GM23338 (cell line): ENCODE data around the gene PKHD1. TPM values are rescaled to one million over a fixed set of nuclear protein-coding genes. Genes with fewer than 3 reads are reported as not detected.
A peak's percentile ranks its signal among the peaks of the same experiment; 100 is the strongest.

ENCODE experiments used
- ATAC-seq: fragments of 200-7000 bp; cut with Tn5 transposase; 3 replicates; pipeline ENCODE4 v1.9.1; 2020
- DNase-seq: peaks from one replicate; pipeline ENCODE4 v3.0.0-alpha.2; 2015; ENCODE audit warnings: low spot score
- H2AFZ ChIP-seq: fragments of 200-600 bp; sonication (generic); 2 replicates; pipeline ENCODE4 v1.8.0; 2016; ENCODE audit warnings: antibody characterized with exemption, mild to moderate bottlenecking, moderate library complexity
- H3F3A ChIP-seq: fragments of 200-600 bp; sonication (generic); replicated peaks from 2 replicates; pipeline ENCODE4 v1.8.0; 2017; ENCODE audit warnings: antibody characterized with exemption, mixed run types, low read depth
- H3K27ac ChIP-seq: fragments of 200-600 bp; sonication (generic); 2 replicates; pipeline ENCODE4 v1.6.1; 2016; ENCODE audit warnings: low read depth
- H3K27me3 ChIP-seq: fragments of 200-600 bp; sonication (generic); 2 replicates; pipeline ENCODE4 v1.8.0; 2016; ENCODE audit warnings: mild to moderate bottlenecking, mixed run types, moderate library complexity; ENCODE audit not compliant: insufficient read depth
- H3K36me3 ChIP-seq: fragments of 200-600 bp; sonication (generic); 2 replicates; pipeline ENCODE4 v1.8.0; 2016; ENCODE audit warnings: mild to moderate bottlenecking; ENCODE audit not compliant: insufficient read depth
- H3K4me1 ChIP-seq: fragments of 200-600 bp; sonication (generic); 2 replicates; pipeline ENCODE4 v1.8.0; 2016; ENCODE audit warnings: mild to moderate bottlenecking, moderate library complexity; ENCODE audit not compliant: insufficient read depth
- H3K4me2 ChIP-seq: fragments of 200-600 bp; sonication (generic); 2 replicates; pipeline ENCODE4 v1.7.1; 2017; ENCODE audit warnings: mixed run types
- H3K4me3 ChIP-seq: fragments of 200-600 bp; sonication (generic); 2 replicates; pipeline ENCODE4 v1.6.1; 2016; ENCODE audit warnings: mixed run types
- H3K79me2 ChIP-seq: fragments of 200-600 bp; sonication (generic); replicated peaks from 2 replicates; pipeline ENCODE4 v1.8.0; 2017; ENCODE audit warnings: mild to moderate bottlenecking; ENCODE audit not compliant: insufficient read depth
- H3K9me2 ChIP-seq: fragments of 200-600 bp; sonication (generic); 2 replicates; pipeline ENCODE4 v1.8.0; 2017; ENCODE audit not compliant: insufficient read depth
- H4K20me1 ChIP-seq: fragments of 200-600 bp; sonication (generic); replicated peaks from 2 replicates; pipeline ENCODE4 v1.8.0; 2017; ENCODE audit warnings: mild to moderate bottlenecking; ENCODE audit not compliant: insufficient read depth
- H3K27ac Mint-ChIP-seq: 2 replicates; pipeline ENCODE4 v1.8.0; 2020; ENCODE audit warnings: inconsistent platforms, mild to moderate bottlenecking, moderate library complexity, mixed read lengths
- H3K27me3 Mint-ChIP-seq: 3 replicates; pipeline ENCODE4 v1.8.0; 2022; ENCODE audit warnings: low read depth, mild to moderate bottlenecking, moderate library complexity, mixed read lengths, inconsistent platforms; ENCODE audit not compliant: insufficient read depth, poor library complexity
- H3K36me3 Mint-ChIP-seq: 3 replicates; pipeline ENCODE4 v1.8.0; 2021; ENCODE audit warnings: low read depth, mild to moderate bottlenecking, inconsistent platforms, moderate library complexity, mixed read lengths
- H3K4me1 Mint-ChIP-seq: 3 replicates; pipeline ENCODE4 v1.8.0; 2020; ENCODE audit warnings: mild to moderate bottlenecking, inconsistent platforms, mixed read lengths
- H3K4me3 Mint-ChIP-seq: 3 replicates; pipeline ENCODE4 v1.8.0; 2021; ENCODE audit warnings: moderate library complexity, mild to moderate bottlenecking, inconsistent platforms, mixed read lengths
- H3K9me3 Mint-ChIP-seq: 3 replicates; pipeline ENCODE4 v1.8.0; 2020; ENCODE audit warnings: moderate library complexity, mild to moderate bottlenecking, inconsistent platforms, mixed read lengths
- CREB1 ChIP-seq: fragments of 250-450 bp; sonication (Bioruptor Pico); IDR thresholded peaks from 2 replicates; pipeline ENCODE4 v1.5.0; 2020; ENCODE audit warnings: low read depth, mild to moderate bottlenecking, moderate library complexity
- ETS1 ChIP-seq: IDR thresholded peaks from 2 replicates; pipeline ENCODE4 v1.6.1; 2016; ENCODE audit warnings: antibody characterized with exemption
- EZH2 ChIP-seq: fragments of 200-600 bp; sonication (generic); IDR thresholded peaks from one replicate; pipeline ENCODE4 v1.8.0; 2017; ENCODE audit warnings: antibody characterized with exemption, mild to moderate bottlenecking, low read depth; ENCODE audit not compliant: unreplicated experiment
- EZH2phosphoT487 ChIP-seq: fragments of 200-600 bp; sonication (generic); IDR thresholded peaks from one replicate; pipeline ENCODE4 v1.8.1; 2018; ENCODE audit warnings: antibody characterized with exemption; ENCODE audit not compliant: unreplicated experiment
- NANOG ChIP-seq: IDR thresholded peaks from 2 replicates; pipeline ENCODE4 v1.6.1; 2016; ENCODE audit warnings: antibody characterized with exemption, borderline replicate concordance
- REST ChIP-seq: IDR thresholded peaks from one replicate; pipeline ENCODE4 v1.6.1; 2018; ENCODE audit warnings: antibody characterized with exemption; ENCODE audit not compliant: unreplicated experiment
- ZNF114 ChIP-seq: fragments of 250-450 bp; sonication (Bioruptor Pico); IDR thresholded peaks from 2 replicates; pipeline ENCODE4 v1.5.0; 2020; ENCODE audit warnings: mild to moderate bottlenecking, moderate library complexity
- ZNF331 ChIP-seq: fragments of 250-450 bp; sonication (Bioruptor Pico); IDR thresholded peaks from 2 replicates; pipeline ENCODE4 v1.5.0; 2020; ENCODE audit warnings: low read depth, mild to moderate bottlenecking, moderate library complexity
- ZNF462 ChIP-seq: fragments of 250-450 bp; sonication (Bioruptor Pico); IDR thresholded peaks from 2 replicates; pipeline ENCODE4 v1.5.0; 2020; ENCODE audit warnings: mild to moderate bottlenecking, moderate library complexity
- polyA plus RNA-seq: library from polyadenylated mRNA; unstranded; fragments of >200 nt; fragmentation: Nextera tagmentation; extraction: Ambion mirVana; gene quantifications from 2 replicates; pipeline ENCODE4 v1.2.1, GENCODE V29; 2016
- total RNA-seq: library from RNA; depleted of rRNA; stranded (reverse); fragments of >200 nt; shearing (Covaris generic); gene quantifications from 2 replicates; pipeline ENCODE4 v1.2.3, GENCODE V29; 2014

Gene PKHD1
- total and polyA plus RNA-seq, 2 experiments from 2014 or later = 0.03 to 0.07 TPM

GRCh38 chr6:51842061-51842803 is 245.2 kb downstream of the PKHD1 start (continued):
- TF ChIP-seq ZNF462 (CRISPR knock-in tag) = no peak

GRCh38 chr6:51841626-51842025 is 245.8 kb downstream of the PKHD1 start:
- Mint-ChIP-seq H3K9me3 (no peaks in the 10 kb centered on the region), H3K27me3 (peaks cover 3% of the 10 kb centered on the region), H3K4me1 (peaks cover 36% of the 10 kb centered on the region), H3K27ac (0 out of 2 replicates have a peak overlapping the region, but pooled peaks have one; percentile 38), H3K4me3 (no peak overlapping the region), H3K36me3 (no peaks in the 10 kb centered on the region)
- no peak overlapping the region for H3K4me3 ChIP-seq
- H3K79me2 ChIP-seq = no peaks in the 10 kb centered on the region
- ATAC-seq = peak; percentile 75
- H4K20me1 ChIP-seq = no peaks in the 10 kb centered on the region
- H3K27ac ChIP-seq = no peak overlapping the region
- H3K4me1 ChIP-seq = peaks cover 16% of the 10 kb centered on the region
- peak overlapping the region; percentile 67; the same call in 1 of the 2 replicates for H2AFZ ChIP-seq
- no peaks in the 10 kb centered on the region for H3K36me3 ChIP-seq
- H3K27me3 ChIP-seq = no peaks in the 10 kb centered on the region
- H3F3A ChIP-seq = no peaks in the 10 kb centered on the region
- no peak overlapping the region for H3K4me2 ChIP-seq
- H3K9me2 ChIP-seq = no peaks in the 10 kb centered on the region
- peak; percentile 32 for DNase-seq
- TF ChIP-seq REST (no peak), ETS1 (no peak), NANOG (no peak), CREB1 (CRISPR knock-in tag) (no peak), EZH2phosphoT487 (no peak), EZH2 (no peak), ZNF331 (no peak), ZNF114 (CRISPR knock-in tag) (no peak)
